ENCODE results near the gene RNF212B.

GRCh38 chr14:23296012-23296777, 58.5 kb downstream of the RNF212B start:
- no peak for TF ChIP-seq POLR2A (IDR thresholded peaks at IDR 0.05)
- TF ChIP-seq CTCF (IDR thresholded peaks at IDR 0.05) = no peak
